CD14-positive monocyte (primary cell): Measurements from ENCODE around the gene CNGA3. TPM values are rescaled to one million over a fixed set of nuclear protein-coding genes. Genes with fewer than 3 reads are reported as not detected.
A peak's percentile ranks its signal among the peaks of the same experiment; 100 is the strongest.

Experiments
- DNase-seq, 3 donors: peaks; one replicate each; pipeline ENCODE4 v3.0.0-alpha.2; 2011 to 2022
- H2AFZ ChIP-seq: 2 replicates; pipeline ENCODE4 v1.6.0; 2012; ENCODE audit warnings: mild to moderate bottlenecking, low read depth, low read length, inconsistent platforms; ENCODE audit not compliant: insufficient read depth, poor library complexity, severe bottlenecking
- H3K27ac ChIP-seq, 2 donors: 1 replicate in 1 of 2; 2 replicates in 1 of 2; pipeline ENCODE4 v1.5.1; 2012 to 2013; ENCODE audit warnings: low read length in 2 of 2, control low read depth in 1 of 2, inconsistent platforms in 1 of 2, low read depth in 1 of 2, mild to moderate bottlenecking in 1 of 2
- H3K27me3 ChIP-seq, 2 donors: one replicate each; pipeline versions ENCODE4 v1.6.0 to v1.6.1; 2011 to 2013; ENCODE audit warnings: low read length in 2 of 2; ENCODE audit not compliant: control insufficient read depth in 2 of 2, insufficient read depth in 2 of 2
- H3K36me3 ChIP-seq, 2 donors: replicated peaks in 1 of 2; 1 replicate in 1 of 2; 2 replicates in 1 of 2; pipeline versions ENCODE4 v1.5.1 to v1.6.1; 2012 to 2013; ENCODE audit warnings: low read length in 2 of 2, control low read depth in 1 of 2, inconsistent platforms in 1 of 2, mild to moderate bottlenecking in 1 of 2; ENCODE audit not compliant: insufficient read depth in 2 of 2, control insufficient read depth in 1 of 2
- H3K4me1 ChIP-seq, 2 donors: 1 replicate in 1 of 2; 2 replicates in 1 of 2; pipeline versions ENCODE4 v1.5.1 to v1.6.1; 2012 to 2013; ENCODE audit warnings: low read length in 2 of 2, control low read depth in 1 of 2, inconsistent platforms in 1 of 2, mild to moderate bottlenecking in 1 of 2, moderate library complexity in 1 of 2; ENCODE audit not compliant: insufficient read depth in 2 of 2, control insufficient read depth in 1 of 2
- H3K4me2 ChIP-seq: replicated peaks from 2 replicates; pipeline ENCODE3; 2012; ENCODE audit warnings: low read length, moderate library complexity, mild to moderate bottlenecking; ENCODE audit not compliant: poor library complexity, severe bottlenecking; ENCODE audit errors: extremely low read depth
- H3K4me3 ChIP-seq, 3 experiments: fragments of 200-600 bp in 1 of 3; sonication (generic) in 1 of 3; replicated peaks in 1 of 3; 1 replicate in 2 of 3; 2 replicates in 1 of 3; pipeline ENCODE4 v1.5.1; 2011 to 2013; ENCODE audit warnings: low read length in 3 of 3, mild to moderate bottlenecking in 3 of 3, control low read depth in 2 of 3, low read depth in 2 of 3, inconsistent platforms in 1 of 3, moderate library complexity in 1 of 3
- H3K79me2 ChIP-seq: 2 replicates; pipeline ENCODE4 v1.6.0; 2012; ENCODE audit warnings: mild to moderate bottlenecking, control low read depth, inconsistent platforms, low read length, moderate library complexity; ENCODE audit not compliant: insufficient read depth
- H3K9ac ChIP-seq: 2 replicates; pipeline ENCODE4 v1.6.0; 2017; ENCODE audit warnings: low read length, mild to moderate bottlenecking; ENCODE audit not compliant: insufficient read depth, poor library complexity, severe bottlenecking
- H3K9me3 ChIP-seq, 2 donors: replicated peaks in 1 of 2; 1 replicate in 1 of 2; 2 replicates in 1 of 2; pipeline versions ENCODE4 v1.5.1 to v1.6.1; 2012 to 2013; ENCODE audit warnings: low read length in 2 of 2, control low read depth in 1 of 2; ENCODE audit not compliant: control insufficient read depth in 1 of 2, insufficient read depth in 1 of 2
- H4K20me1 ChIP-seq: 2 replicates; pipeline ENCODE4 v1.6.0; 2012; ENCODE audit warnings: mild to moderate bottlenecking, low read length, control low read depth, moderate library complexity; ENCODE audit not compliant: insufficient read depth
- H3K27ac Mint-ChIP-seq, 7 donors: one replicate each; pipeline ENCODE4 v1.8.0; 2020; ENCODE audit warnings: mild to moderate bottlenecking in 7 of 7, mixed read lengths in 7 of 7, moderate library complexity in 6 of 7, inconsistent platforms in 2 of 7
- H3K27me3 Mint-ChIP-seq, 3 donors: one replicate each; pipeline ENCODE4 v1.8.0; 2021 to 2022; ENCODE audit warnings: low read depth in 3 of 3, mild to moderate bottlenecking in 3 of 3, mixed read lengths in 3 of 3, moderate library complexity in 3 of 3, inconsistent platforms in 1 of 3
- H3K36me3 Mint-ChIP-seq, 2 donors: one replicate each; pipeline ENCODE4 v1.8.0; 2020; ENCODE audit warnings: mixed read lengths in 2 of 2, inconsistent platforms in 1 of 2, mild to moderate bottlenecking in 1 of 2
- H3K4me1 Mint-ChIP-seq: one replicate; pipeline ENCODE4 v1.8.0; 2020; ENCODE audit warnings: mild to moderate bottlenecking, mixed read lengths
- H3K4me3 Mint-ChIP-seq, 2 donors: one replicate each; pipeline ENCODE4 v1.8.0; 2020; ENCODE audit warnings: mild to moderate bottlenecking in 2 of 2, mixed read lengths in 2 of 2, moderate library complexity in 1 of 2
- H3K9me3 Mint-ChIP-seq, 7 donors: one replicate each; pipeline ENCODE4 v1.8.0; 2020 to 2022; ENCODE audit warnings: mixed read lengths in 7 of 7, mild to moderate bottlenecking in 6 of 7, moderate library complexity in 6 of 7, inconsistent platforms in 2 of 7
- WGBS: methylation state at CpG from one replicate; pipeline ENCODE4 v1.1.5; 2013; ENCODE audit warnings: missing lambda C conversion rate; ENCODE audit not compliant: insufficient coverage; 5-methylcytosine and 5-hydroxymethylcytosine counted together
- intact Hi-C, 2 donors: fragments of 100-400 bp; cut with micrococcal nuclease; formaldehyde crosslinking; loops; one replicate each; pipeline versions ENCODE4 v1.15.0 to v1.15.1; 2023
- polyA plus RNA-seq, 3 donors: library from polyadenylated mRNA; depleted of rRNA in 1 of 3; unstranded in 2 of 3; stranded (reverse) in 1 of 3; fragments of 300-500 nt in 2 of 3; fragments of >200 nt in 1 of 3; fragmentation: Illumina TruSeq in 2 of 3; gene quantifications; 1 replicate in 2 of 3; 2 replicates in 1 of 3; pipeline ENCODE4 v1.2.3, GENCODE V29; 2012 to 2021
- TF ChIP-seq, protein P1 (sequence below): fragments of 200-600 bp; IDR thresholded peaks from one replicate; pipeline ENCODE4 v1.8.0; 2022; ENCODE audit warnings: antibody characterized with exemption, mild to moderate bottlenecking

Gene CNGA3
- polyA plus RNA-seq, 3 donors: not detected

DNA sequence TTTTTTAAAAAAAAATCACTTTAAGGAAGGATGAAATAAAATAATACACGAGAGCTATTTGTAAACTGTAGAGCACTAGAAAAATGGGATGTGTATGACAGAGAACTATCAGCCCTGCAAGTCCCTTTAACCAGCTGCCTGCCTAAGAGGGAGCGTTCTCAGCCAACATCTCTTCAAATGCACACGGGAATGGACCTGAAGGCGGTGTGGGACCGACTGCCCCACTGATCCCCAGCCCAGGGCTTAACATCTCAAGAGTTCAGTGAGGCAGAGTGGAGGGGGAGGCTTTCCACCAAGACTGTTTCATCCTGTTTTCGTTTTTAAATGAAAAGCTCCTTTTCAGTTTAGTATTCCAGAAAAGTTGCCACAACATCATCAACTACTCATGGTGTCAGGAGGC is 100.6 kb downstream of the CNGA3 start:
- Histone ChIP-seq H3K27ac (no peak overlapping the region), H3K9me3 (no peaks in the 10 kb centered on the region), H2AFZ (no peak overlapping the region), H3K27me3 (no peaks in the 10 kb centered on the region), H3K4me3 (peak overlapping the region in 1 of 3 experiments; percentile 79), H3K79me2 (peaks cover 77% of the 10 kb centered on the region), H3K4me2 (peak overlapping the region; percentile 95), H3K9ac (no peak overlapping the region), H4K20me1 (peaks cover 59% of the 10 kb centered on the region), H3K4me1 (peaks cover 25 to 41% of the 10 kb centered on the region in 2 donors), H3K36me3 (no peaks in the 10 kb centered on the region)
- TF ChIP-seq, protein P1, sequence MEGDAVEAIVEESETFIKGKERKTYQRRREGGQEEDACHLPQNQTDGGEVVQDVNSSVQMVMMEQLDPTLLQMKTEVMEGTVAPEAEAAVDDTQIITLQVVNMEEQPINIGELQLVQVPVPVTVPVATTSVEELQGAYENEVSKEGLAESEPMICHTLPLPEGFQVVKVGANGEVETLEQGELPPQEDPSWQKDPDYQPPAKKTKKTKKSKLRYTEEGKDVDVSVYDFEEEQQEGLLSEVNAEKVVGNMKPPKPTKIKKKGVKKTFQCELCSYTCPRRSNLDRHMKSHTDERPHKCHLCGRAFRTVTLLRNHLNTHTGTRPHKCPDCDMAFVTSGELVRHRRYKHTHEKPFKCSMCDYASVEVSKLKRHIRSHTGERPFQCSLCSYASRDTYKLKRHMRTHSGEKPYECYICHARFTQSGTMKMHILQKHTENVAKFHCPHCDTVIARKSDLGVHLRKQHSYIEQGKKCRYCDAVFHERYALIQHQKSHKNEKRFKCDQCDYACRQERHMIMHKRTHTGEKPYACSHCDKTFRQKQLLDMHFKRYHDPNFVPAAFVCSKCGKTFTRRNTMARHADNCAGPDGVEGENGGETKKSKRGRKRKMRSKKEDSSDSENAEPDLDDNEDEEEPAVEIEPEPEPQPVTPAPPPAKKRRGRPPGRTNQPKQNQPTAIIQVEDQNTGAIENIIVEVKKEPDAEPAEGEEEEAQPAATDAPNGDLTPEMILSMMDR: no peak
- Mint-ChIP-seq H3K36me3 (peaks cover 11 to 20% of the 10 kb centered on the region in 2 donors), H3K27ac (peak overlapping the region in 2 of 7 donors; percentile 22 to 70), H3K9me3 (no peaks in the 10 kb centered on the region), H3K4me1 (peaks cover 55% of the 10 kb centered on the region), H3K4me3 (peak overlapping the region; percentile 97 to 99), H3K27me3 (peaks cover 0 to 2% (median 0%) of the 10 kb centered on the region in 3 donors)
- WGBS: no CpG with 5 or more reads among the region's 6 CpGs
- intact Hi-C loops: loop anchor here (1.0 to 5.0 kb wide), 2 partner anchors 7 to 40 kb away; no protein-coding TSS in a partner anchor
- DNase-seq: no peak

Other genes with a start within 250 kb of the CNGA3 start
- 10 to 100 TPM; 13.7 to 52.4 (median 20.7) TPM for gene INPP4A, start 98.4 kb downstream of the CNGA3 start, polyA plus RNA-seq